Muscle of leg (tissue), 16 donors: Measurements from ENCODE around the gene AMZ2. TPM values are rescaled to one million over a fixed set of nuclear protein-coding genes. Genes with fewer than 3 reads are reported as not detected.
"Not testable (repeated sequence)": the region's sequence is repeated elsewhere in the genome, so short reads cannot be mapped to it uniquely, and the experiment has no call there.

Source experiments
- DNase-seq: peaks from one replicate; pipeline ENCODE4 v3.0.0; 2013
- H3K27ac ChIP-seq: one replicate; pipeline ENCODE4 v1.5.1; 2013; ENCODE audit warnings: mild to moderate bottlenecking, low read length, control low read depth
- H3K27me3 ChIP-seq: one replicate; pipeline ENCODE4 v1.6.1; 2013; ENCODE audit warnings: low read length; ENCODE audit not compliant: control insufficient read depth, insufficient read depth
- H3K36me3 ChIP-seq: one replicate; pipeline ENCODE4 v1.6.1; 2013; ENCODE audit warnings: low read length; ENCODE audit not compliant: control insufficient read depth, insufficient read depth
- H3K4me1 ChIP-seq: one replicate; pipeline ENCODE4 v1.6.1; 2013; ENCODE audit warnings: low read length; ENCODE audit not compliant: control insufficient read depth, insufficient read depth
- H3K4me3 ChIP-seq: one replicate; pipeline ENCODE4 v1.5.1; 2013; ENCODE audit warnings: low read length, control low read depth
- H3K9me3 ChIP-seq: replicated peaks from 2 replicates; pipeline ENCODE4 v1.6.1; 2013; ENCODE audit warnings: low read depth, low read length; ENCODE audit not compliant: control insufficient read depth
- WGBS: methylation state at CpG from one replicate; pipeline ENCODE4 v1.1.5; 2013; ENCODE audit warnings: missing lambda C conversion rate; ENCODE audit not compliant: insufficient coverage; 5-methylcytosine and 5-hydroxymethylcytosine counted together
- long read RNA-seq, 11 donors: transcript quantifications; one replicate each; lab custom pipeline, GENCODE V29; 2026
- polyA plus RNA-seq, 8 donors: library from polyadenylated mRNA; unstranded; fragments of 120-200 nt; gene quantifications; one replicate each; pipeline versions ENCODE4 v1.2.1 to v1.2.3, GENCODE V29; 2013; ENCODE audit warnings: inconsistent platforms in 1 of 8, low replicate concordance in 1 of 8; ENCODE audit not compliant: insufficient read length in 8 of 8, insufficient read depth in 1 of 8
- total RNA-seq: library from RNA; stranded (reverse); fragments of 120-200 nt; gene quantifications from one replicate; pipeline ENCODE4 v1.2.4, GENCODE V29; 2013

The AMZ2 gene, protein sequence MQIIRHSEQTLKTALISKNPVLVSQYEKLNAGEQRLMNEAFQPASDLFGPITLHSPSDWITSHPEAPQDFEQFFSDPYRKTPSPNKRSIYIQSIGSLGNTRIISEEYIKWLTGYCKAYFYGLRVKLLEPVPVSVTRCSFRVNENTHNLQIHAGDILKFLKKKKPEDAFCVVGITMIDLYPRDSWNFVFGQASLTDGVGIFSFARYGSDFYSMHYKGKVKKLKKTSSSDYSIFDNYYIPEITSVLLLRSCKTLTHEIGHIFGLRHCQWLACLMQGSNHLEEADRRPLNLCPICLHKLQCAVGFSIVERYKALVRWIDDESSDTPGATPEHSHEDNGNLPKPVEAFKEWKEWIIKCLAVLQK
- total RNA-seq (70.0 TPM), polyA plus RNA-seq (10 to 100 TPM; 58.9 to 70.9 (median 62.9) TPM)
- long read RNA-seq, donor 1, transcript AMZ2-206 (6 exons, 2,257 nt), result minor isoform, 6 of 18 reads
- long read RNA-seq, donor 1, transcript AMZ2-202 (7 exons, 2,402 nt), result major isoform, 9 of 18 reads
- long read RNA-seq, donor 1, partial matches to known transcripts, result 0 of 18 reads
- long read RNA-seq, donor 1, other reads (novel, unspliced or antisense), result 0 of 18 reads
- long read RNA-seq, donor 2, partial matches to known transcripts, result 0 of 2 reads
- long read RNA-seq, donor 2, other reads (novel, unspliced or antisense), result 0 of 2 reads
- long read RNA-seq, donor 3, transcript AMZ2-202 (7 exons, 2,402 nt), result major isoform, 28 of 78 reads
- long read RNA-seq, donor 3, transcript AMZ2-203 (8 exons, 1,378 nt), result minor isoform, 11 of 78 reads
- long read RNA-seq, donor 3, transcript AMZ2-206 (6 exons, 2,257 nt), result minor isoform, 27 of 78 reads
- long read RNA-seq, donor 3, partial matches to known transcripts, result 10 of 78 reads
- long read RNA-seq, donor 3, other reads (novel, unspliced or antisense), result 0 of 78 reads
- long read RNA-seq, donor 4, transcript AMZ2-206 (6 exons, 2,257 nt), result minor isoform, 6 of 23 reads
- long read RNA-seq, donor 4, transcript AMZ2-202 (7 exons, 2,402 nt), result major isoform, 8 of 23 reads
- long read RNA-seq, donor 4, partial matches to known transcripts, result 7 of 23 reads
- long read RNA-seq, donor 4, other reads (novel, unspliced or antisense), result 0 of 23 reads
- long read RNA-seq, donor 5, transcript AMZ2-203 (8 exons, 1,378 nt), result minor isoform, 9 of 100 reads
- long read RNA-seq, donor 5, transcript AMZ2-206 (6 exons, 2,257 nt), result major isoform, 40 of 100 reads
- long read RNA-seq, donor 5, transcript AMZ2-202 (7 exons, 2,402 nt), result minor isoform, 19 of 100 reads
- long read RNA-seq, donor 5, partial matches to known transcripts, result 23 of 100 reads
- long read RNA-seq, donor 5, other reads (novel, unspliced or antisense), result 7 of 100 reads
- long read RNA-seq, donor 6, transcript AMZ2-203 (8 exons, 1,378 nt), result minor isoform, 8 of 77 reads
- long read RNA-seq, donor 6, transcript AMZ2-202 (7 exons, 2,402 nt), result minor isoform, 18 of 77 reads
- long read RNA-seq, donor 6, transcript AMZ2-206 (6 exons, 2,257 nt), result major isoform, 31 of 77 reads
- long read RNA-seq, donor 6, partial matches to known transcripts, result 13 of 77 reads
- long read RNA-seq, donor 6, other reads (novel, unspliced or antisense), result 7 of 77 reads
- long read RNA-seq, donor 7, transcript AMZ2-206 (6 exons, 2,257 nt), result major isoform, 16 of 38 reads
- long read RNA-seq, donor 7, transcript AMZ2-202 (7 exons, 2,402 nt), result minor isoform, 11 of 38 reads
- long read RNA-seq, donor 7, transcript AMZ2-203 (8 exons, 1,378 nt), result minor isoform, 6 of 38 reads
- long read RNA-seq, donor 7, partial matches to known transcripts, result 5 of 38 reads
- long read RNA-seq, donor 7, other reads (novel, unspliced or antisense), result 0 of 38 reads
- long read RNA-seq, donor 8, transcript AMZ2-202 (7 exons, 2,402 nt), result minor isoform, 8 of 20 reads
- long read RNA-seq, donor 8, transcript AMZ2-206 (6 exons, 2,257 nt), result major isoform, 11 of 20 reads
- long read RNA-seq, donor 8, partial matches to known transcripts, result 0 of 20 reads
- long read RNA-seq, donor 8, other reads (novel, unspliced or antisense), result 0 of 20 reads
- long read RNA-seq, donor 9, transcript AMZ2-206 (6 exons, 2,257 nt), result major isoform, 12 of 33 reads
- long read RNA-seq, donor 9, transcript AMZ2-202 (7 exons, 2,402 nt), result minor isoform, 11 of 33 reads
- long read RNA-seq, donor 9, partial matches to known transcripts, result 7 of 33 reads
- long read RNA-seq, donor 9, other reads (novel, unspliced or antisense), result 0 of 33 reads
- long read RNA-seq, donor 10, transcript AMZ2-202 (7 exons, 2,402 nt), result major isoform, 19 of 53 reads
- long read RNA-seq, donor 10, transcript AMZ2-206 (6 exons, 2,257 nt), result minor isoform, 12 of 53 reads
- long read RNA-seq, donor 10, transcript AMZ2-203 (8 exons, 1,378 nt), result minor isoform, 5 of 53 reads
- long read RNA-seq, donor 10, partial matches to known transcripts, result 16 of 53 reads
- long read RNA-seq, donor 10, other reads (novel, unspliced or antisense), result 0 of 53 reads
- long read RNA-seq, donor 11, transcript AMZ2-202 (7 exons, 2,402 nt), result minor isoform, 9 of 29 reads
- long read RNA-seq, donor 11, transcript AMZ2-206 (6 exons, 2,257 nt), result major isoform, 12 of 29 reads
- long read RNA-seq, donor 11, partial matches to known transcripts, result 7 of 29 reads
- long read RNA-seq, donor 11, other reads (novel, unspliced or antisense), result 0 of 29 reads

DNA sequence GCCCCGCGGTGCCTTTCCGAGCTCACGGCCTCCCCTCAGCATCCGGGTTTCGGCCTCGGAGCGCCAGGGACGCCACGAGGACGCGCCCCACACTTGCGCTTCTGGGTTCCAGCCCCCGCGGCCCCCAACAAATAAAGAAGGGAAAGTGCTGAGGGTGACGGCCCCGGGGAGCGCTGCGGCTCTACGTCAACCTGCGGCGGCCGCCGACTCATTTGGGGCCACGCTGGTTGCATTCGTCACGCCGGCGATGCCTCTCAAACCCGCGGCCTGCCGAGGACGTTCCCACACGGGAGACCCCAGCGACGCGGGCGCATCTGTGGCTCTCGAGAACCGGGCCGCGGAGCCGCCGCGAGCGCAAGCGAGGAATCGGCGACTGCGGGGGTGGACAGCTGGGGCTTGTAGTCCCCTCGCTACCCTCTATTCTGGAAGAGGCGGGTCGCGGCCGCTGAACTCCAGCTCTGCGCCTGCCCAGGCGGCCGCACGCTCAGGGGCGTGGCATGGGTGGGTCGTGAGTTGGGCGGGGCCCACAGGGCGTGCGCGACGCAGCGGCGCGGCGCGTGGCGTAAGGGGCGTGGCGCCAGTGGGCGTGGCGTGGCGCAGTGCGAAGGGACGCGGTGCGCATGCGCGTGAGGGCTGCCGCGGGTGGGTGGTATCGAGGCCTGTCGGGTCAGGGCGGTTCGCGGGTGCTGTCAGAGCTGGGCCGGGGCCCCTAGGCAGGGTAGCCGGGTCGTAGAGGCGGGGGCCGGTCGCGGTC, at the start of gene AMZ2:
Gene AMZ2, plus strand, starts transcription at position 599 of the 754 bp plus-strand sequence. CDS start 2,145 bp downstream, outside the sequence.
- no peaks in the 10 kb centered on the region for H3K27me3 ChIP-seq
- 1% methylated on average over 93 of the region's 97 CpGs for WGBS
- peaks cover 7% of the 10 kb centered on the region for H3K4me1 ChIP-seq
- H3K36me3 ChIP-seq, result peaks cover 11% of the 10 kb centered on the region
- H3K9me3 ChIP-seq, result no peaks in the 10 kb centered on the region
- peak within 1 kb of the TSS; percentile 96 for H3K4me3 ChIP-seq
- H3K27ac ChIP-seq, result peak within 1 kb of the TSS; percentile 99
- DNase-seq, result peak; percentile 98

DNA sequence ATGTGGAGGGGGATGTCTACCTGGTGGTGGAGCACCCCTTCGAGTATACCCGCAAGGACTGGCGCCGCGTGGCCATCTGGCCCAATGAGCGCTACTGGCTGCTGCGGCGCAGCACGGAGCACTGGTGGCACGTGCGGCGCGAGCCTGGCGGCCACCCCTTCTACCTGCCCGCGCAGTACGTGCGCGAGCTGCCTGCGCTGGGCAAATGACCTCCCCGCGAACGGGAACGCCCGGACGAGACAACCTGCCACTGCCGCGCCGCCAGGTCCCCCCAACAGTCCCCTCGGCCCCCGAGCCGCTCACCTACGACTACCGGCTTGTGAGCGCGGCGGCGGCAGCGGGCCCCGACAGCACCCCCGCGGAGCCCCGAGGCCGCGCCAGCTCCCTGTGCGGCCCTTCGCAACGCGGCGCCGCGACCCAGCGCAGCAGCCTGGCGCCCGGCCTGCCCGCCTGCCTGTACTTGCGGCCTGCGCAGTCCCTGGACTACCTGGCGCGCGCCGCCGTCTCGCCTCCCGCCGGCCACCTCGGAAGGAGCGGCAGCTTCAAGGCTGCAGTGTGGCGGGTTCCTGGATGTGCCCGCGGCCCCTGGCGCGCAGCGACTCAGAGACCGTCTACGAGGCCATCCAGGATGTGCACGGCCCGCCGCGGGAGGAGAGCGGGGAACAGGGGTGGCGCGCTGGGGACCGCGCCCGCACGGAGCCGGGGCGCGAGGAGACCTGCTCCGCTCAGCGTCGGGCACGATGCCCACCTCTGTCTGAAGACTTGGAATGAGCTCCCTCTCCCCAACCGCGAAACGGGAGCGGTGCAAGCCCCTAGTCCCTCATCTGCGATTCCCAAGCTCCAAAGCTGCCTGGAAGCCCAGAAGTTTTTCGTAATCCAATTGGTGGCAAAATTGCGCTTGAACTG, 48.7 kb upstream of the AMZ2 start:
- no peak overlapping the region for H3K27ac ChIP-seq
- DNase-seq, result no peak
- H3K4me1 ChIP-seq, result peaks cover 51% of the 10 kb centered on the region
- no peaks in the 10 kb centered on the region for H3K36me3 ChIP-seq
- WGBS, result 1% methylated on average over 97 of the region's 101 CpGs
- H3K4me3 ChIP-seq, result no peak overlapping the region
- peaks cover 71% of the 10 kb centered on the region for H3K27me3 ChIP-seq
- no peaks in the 10 kb centered on the region for H3K9me3 ChIP-seq

DNA sequence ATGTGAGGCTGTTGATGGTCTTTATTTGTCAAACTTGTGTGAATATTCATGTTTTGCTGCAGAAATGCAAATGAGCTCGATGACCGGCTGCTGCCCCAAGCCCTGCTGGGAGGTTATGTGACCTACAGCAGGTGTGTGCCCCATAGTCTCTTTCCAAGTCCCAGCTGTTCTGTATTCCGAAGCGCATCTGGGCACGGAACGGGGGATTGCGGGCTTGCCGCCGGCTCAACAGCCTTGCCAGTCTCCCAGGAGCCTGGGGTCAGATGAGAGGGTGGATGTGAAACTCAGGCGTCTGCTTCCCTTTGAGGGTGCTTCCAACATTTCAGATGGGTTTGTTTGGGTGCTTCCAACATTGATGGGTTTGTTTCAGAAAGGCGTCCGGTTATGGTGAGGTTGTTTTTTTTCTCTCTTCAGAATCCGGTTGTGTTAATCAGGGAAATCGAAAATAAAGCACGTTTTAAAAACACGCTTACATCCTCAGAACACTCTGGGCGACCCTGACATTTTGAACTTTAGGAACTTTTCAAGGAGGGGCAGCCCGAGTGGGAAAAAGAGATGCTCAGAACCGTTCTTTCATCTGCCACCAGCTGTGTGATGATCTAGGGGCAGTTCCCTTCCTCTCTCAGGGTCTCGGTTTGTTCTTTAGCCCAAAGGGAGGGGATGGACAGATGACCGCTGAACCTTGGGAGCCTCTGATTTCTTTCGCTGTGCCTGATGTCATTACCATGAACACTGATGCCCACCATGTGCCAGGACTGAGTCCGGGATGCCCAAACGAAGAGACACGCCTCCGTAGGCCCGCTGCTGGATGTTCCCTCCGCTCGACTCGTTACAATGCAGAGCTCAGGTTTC, 47.8 kb upstream of the AMZ2 start:
- Histone ChIP-seq H3K4me1 (peaks cover 56% of the 10 kb centered on the region), H3K9me3 (no peaks in the 10 kb centered on the region), H3K27me3 (peaks cover 76% of the 10 kb centered on the region), H3K36me3 (no peaks in the 10 kb centered on the region), H3K27ac (no peak overlapping the region), H3K4me3 (no peak overlapping the region)
- DNase-seq, result no peak
- WGBS, result 3% methylated on average over 20 of the region's 30 CpGs

DNA sequence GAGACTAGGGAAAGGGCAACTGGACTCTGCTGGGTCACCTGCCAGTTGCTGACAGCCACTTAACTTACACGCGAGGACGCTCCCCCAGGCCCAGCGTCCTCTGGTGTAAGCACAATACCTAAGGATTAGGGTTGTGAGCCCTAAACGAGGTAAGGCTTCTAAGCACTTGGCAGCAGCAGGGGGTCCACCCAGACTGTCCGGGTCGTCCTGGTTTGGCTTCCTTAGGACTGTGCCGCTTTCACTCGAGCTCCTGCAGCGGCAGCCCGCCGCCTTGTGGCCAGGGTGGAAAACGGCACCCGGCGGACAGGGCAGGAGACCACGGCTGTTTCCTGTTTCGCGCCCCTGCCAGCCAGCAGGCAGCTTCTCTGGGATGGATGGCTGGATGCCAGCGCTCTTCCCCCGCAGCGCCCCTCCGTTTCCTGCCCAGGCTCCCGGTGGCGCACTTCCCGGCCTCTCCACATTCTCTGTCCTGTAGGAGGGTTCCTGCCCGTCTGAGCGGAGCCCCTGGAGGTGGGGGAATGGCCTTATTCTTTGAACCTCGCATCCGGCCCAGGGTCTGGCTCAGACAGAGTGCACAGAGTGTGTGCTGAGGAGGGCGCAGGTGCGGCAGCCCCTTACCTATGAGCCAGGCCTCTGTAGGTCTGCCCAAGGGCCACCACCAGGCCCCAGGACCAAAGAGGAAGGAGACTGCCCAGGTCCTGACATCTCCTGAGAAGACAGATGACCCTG, 47.0 kb upstream of the AMZ2 start:
- H3K27me3 ChIP-seq, result peaks cover 68% of the 10 kb centered on the region
- no peak overlapping the region for H3K27ac ChIP-seq

DNA sequence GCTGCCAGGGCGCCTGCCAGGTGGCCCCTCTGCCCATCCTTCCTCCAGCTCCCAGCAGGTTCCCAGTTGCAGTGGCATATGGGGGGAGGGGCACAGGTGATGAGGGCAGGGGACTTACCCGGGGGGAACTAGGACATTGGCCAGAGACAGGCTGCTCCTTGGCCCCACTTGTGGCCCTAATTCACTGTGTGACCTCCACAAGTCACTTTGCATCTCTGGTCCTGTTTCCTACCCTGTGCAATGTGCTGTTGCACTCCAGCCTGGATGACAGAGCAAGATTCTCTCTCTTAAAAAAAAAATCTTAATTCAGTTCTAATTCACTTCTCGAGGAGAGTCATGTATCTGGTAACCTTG, 46.4 kb upstream of the AMZ2 start:
- not testable (repeated sequence) for H3K4me3 ChIP-seq, H3K36me3 ChIP-seq, H3K27ac ChIP-seq, H3K9me3 ChIP-seq, DNase-seq
- peaks cover 50% of the 10 kb centered on the region for H3K4me1 ChIP-seq
- H3K27me3 ChIP-seq, result peaks cover 64% of the 10 kb centered on the region
- WGBS, result 29% methylated on average over 1 of the region's 3 CpGs

More for the DNA sequence above, 47.0 kb upstream of the AMZ2 start:
- Histone ChIP-seq H3K4me3 (no peak overlapping the region), H3K4me1 (peaks cover 53% of the 10 kb centered on the region), H3K36me3 (no peaks in the 10 kb centered on the region), H3K9me3 (no peaks in the 10 kb centered on the region)
- peak; percentile 68 for DNase-seq
- WGBS, result 5% methylated on average over 18 of the region's 31 CpGs

DNA sequence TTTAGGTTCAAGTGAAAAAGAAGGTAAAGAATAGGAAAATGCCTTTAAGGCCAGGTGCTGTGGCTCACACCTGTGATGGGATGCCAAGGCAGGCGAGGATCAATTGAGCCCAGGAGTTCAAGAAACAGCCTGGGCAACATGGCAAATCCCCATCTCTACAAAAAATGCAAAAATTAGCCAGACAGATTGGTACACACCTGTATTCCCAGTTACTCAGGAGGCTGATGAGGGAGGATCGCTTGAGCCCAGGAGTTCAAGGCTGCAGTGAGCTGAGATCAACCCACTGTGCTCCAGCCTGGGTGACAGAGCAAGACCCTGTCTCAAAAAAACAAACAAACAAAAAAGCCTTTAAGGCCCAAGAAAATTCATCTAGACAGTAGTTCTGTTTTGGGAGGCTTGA, 45.5 kb upstream of the AMZ2 start:
- H3K4me3 ChIP-seq, H3K27ac ChIP-seq, H3K36me3 ChIP-seq, H3K9me3 ChIP-seq, DNase-seq: not testable (repeated sequence)
- Histone ChIP-seq H3K4me1 (peaks cover 42% of the 10 kb centered on the region), H3K27me3 (peaks cover 54% of the 10 kb centered on the region)
- no CpG with 5 or more reads among the region's 2 CpGs for WGBS
